Measurements from ENCODE around the gene GPR157. TPM values are rescaled to one million over a fixed set of nuclear protein-coding genes. Genes with fewer than 3 reads are reported as not detected.
"Not testable (repeated sequence)": the region's sequence is repeated elsewhere in the genome, so short reads cannot be mapped to it uniquely, and the experiment has no call there.

GPR157 gene
- polyA plus RNA-seq, 3 donors: 0.56 to 1.1 (median 0.72) TPM

DNA sequence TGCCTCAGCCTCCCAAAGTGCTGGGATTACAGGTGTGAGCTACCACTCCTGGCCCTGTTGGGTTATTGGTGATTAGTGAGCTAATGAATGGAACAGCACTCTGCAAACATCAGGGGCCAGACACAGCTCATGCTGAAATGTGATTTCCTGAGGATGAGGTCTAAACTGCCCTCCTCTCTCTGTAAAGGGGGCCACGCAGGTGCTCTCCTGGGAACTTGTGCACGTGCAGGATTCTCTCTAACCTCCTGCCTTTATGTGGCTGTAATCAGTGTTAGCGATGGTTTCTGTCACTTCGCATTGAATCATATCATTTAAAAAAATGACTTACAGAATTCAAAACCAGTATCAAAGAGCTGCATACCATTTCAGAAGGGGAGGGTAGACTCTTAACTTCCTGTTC is 3.6 kb downstream of the GPR157 start:
- Histone ChIP-seq H3K4me1 (ENCODE audit: control insufficient read depth in 1 of 2, insufficient read depth in 2 of 2, low read length in 2 of 2) (peaks cover 25 to 46% of the 10 kb centered on the region in 2 donors), H3K27ac (ENCODE audit: low read depth in 1 of 2, low read length in 2 of 2) (no peak overlapping the region), H4K20me1 (ENCODE audit: insufficient read depth, low read length) (no peaks in the 10 kb centered on the region), H3K36me3 (replicated peaks in 1 of 2; ENCODE audit: control insufficient read depth in 1 of 2, insufficient read depth in 2 of 2, low read length in 2 of 2) (no peaks in the 10 kb centered on the region), H2AFZ (ENCODE audit: insufficient read depth, low read depth, low read length, poor library complexity, severe bottlenecking) (no peak overlapping the region), H3K79me2 (ENCODE audit: insufficient read depth, low read length) (no peaks in the 10 kb centered on the region), H3K9ac (ENCODE audit: insufficient read depth, low read length, poor library complexity, severe bottlenecking) (no peak overlapping the region), H3K27me3 (ENCODE audit: control insufficient read depth in 2 of 2, insufficient read depth in 2 of 2, low read length in 2 of 2) (peaks cover 0 to 14% of the 10 kb centered on the region in 2 donors), H3K4me3 (replicated peaks in 1 of 3; ENCODE audit: low read depth in 2 of 3, low read length in 3 of 3) (no peak overlapping the region), H3K9me3 (replicated peaks in 1 of 2; ENCODE audit: control insufficient read depth in 1 of 2, insufficient read depth in 1 of 2, low read length in 2 of 2) (no peaks in the 10 kb centered on the region), H3K4me2 (replicated peaks; ENCODE audit: extremely low read depth, low read length, poor library complexity, severe bottlenecking) (no peak overlapping the region)
- peaks cover 0 to 4% of the 10 kb centered on the region in 2 donors for H3K36me3 Mint-ChIP-seq
- no CpG with 5 or more reads among the region's 4 CpGs for WGBS (ENCODE audit: insufficient coverage)
- no peak overlapping the region for H3K4me3 Mint-ChIP-seq
- DNase-seq: no peak
- no peak overlapping the region for H3K27ac Mint-ChIP-seq
- H3K4me1 Mint-ChIP-seq: peaks cover 37% of the 10 kb centered on the region
- peaks cover 7 to 10% (median 9%) of the 10 kb centered on the region in 3 donors for H3K27me3 Mint-ChIP-seq (ENCODE audit: low read depth in 3 of 3)
- peaks cover 0 to 5% (median 0%) of the 10 kb centered on the region in 7 donors for H3K9me3 Mint-ChIP-seq
- TF ChIP-seq, protein P1, sequence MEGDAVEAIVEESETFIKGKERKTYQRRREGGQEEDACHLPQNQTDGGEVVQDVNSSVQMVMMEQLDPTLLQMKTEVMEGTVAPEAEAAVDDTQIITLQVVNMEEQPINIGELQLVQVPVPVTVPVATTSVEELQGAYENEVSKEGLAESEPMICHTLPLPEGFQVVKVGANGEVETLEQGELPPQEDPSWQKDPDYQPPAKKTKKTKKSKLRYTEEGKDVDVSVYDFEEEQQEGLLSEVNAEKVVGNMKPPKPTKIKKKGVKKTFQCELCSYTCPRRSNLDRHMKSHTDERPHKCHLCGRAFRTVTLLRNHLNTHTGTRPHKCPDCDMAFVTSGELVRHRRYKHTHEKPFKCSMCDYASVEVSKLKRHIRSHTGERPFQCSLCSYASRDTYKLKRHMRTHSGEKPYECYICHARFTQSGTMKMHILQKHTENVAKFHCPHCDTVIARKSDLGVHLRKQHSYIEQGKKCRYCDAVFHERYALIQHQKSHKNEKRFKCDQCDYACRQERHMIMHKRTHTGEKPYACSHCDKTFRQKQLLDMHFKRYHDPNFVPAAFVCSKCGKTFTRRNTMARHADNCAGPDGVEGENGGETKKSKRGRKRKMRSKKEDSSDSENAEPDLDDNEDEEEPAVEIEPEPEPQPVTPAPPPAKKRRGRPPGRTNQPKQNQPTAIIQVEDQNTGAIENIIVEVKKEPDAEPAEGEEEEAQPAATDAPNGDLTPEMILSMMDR (IDR thresholded peaks at IDR 0.05): no peak
- intact Hi-C loops (cut with micrococcal nuclease): loop anchor here in 1 of 2 donors (5.0 kb wide), 1 partner anchor 112 kb away; no protein-coding TSS in a partner anchor

DNA sequence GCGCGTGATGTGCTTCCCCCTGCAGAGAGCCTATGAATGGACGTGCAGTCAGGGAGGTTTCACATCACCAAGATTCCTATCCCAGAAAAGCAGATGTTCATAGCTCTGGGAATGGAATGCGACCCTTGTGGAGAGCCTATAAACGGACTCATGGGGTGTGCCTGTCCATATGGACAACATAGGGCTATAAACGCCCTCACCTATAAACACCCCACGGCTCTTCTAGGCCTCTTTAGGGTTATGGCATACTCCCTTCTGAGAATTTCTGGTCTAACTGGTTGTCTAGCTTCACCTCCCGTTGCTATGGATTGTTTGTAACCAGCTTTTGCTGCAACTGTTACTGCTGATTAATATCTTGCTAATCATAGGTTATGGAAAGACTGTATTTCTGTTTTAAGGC is 4.5 kb downstream of the GPR157 start:
- DNase-seq; H3K9ac ChIP-seq (ENCODE audit: insufficient read depth, low read length, poor library complexity, severe bottlenecking); intact Hi-C loops (cut with micrococcal nuclease): not testable (repeated sequence)

DNA sequence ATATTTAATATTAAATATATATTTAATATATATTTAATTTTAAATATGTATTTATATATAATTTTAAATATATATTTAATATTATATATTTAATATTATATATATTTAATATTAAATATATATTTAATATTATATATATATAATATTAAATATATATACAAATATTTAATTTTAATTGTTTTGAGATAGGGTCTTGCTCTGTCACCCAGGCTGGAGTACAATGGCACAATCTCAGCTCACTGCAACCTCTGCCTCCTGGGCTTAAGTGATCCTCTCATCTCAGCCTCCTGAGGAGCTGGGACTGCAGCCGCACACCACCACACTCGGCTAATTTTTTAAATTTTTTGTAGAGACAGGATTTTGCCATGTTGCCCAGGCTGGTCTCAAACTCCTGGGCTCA is 5.2 kb downstream of the GPR157 start:
- not testable (repeated sequence) for DNase-seq

More for the DNA sequence above, 4.5 kb downstream of the GPR157 start:
- H3K27ac Mint-ChIP-seq; H3K4me2 ChIP-seq (replicated peaks; ENCODE audit: extremely low read depth, low read length, poor library complexity, severe bottlenecking); H3K4me3 ChIP-seq (replicated peaks in 1 of 3; ENCODE audit: low read depth in 2 of 3, low read length in 3 of 3); H3K9me3 Mint-ChIP-seq; H3K36me3 Mint-ChIP-seq; H2AFZ ChIP-seq (ENCODE audit: insufficient read depth, low read depth, low read length, poor library complexity, severe bottlenecking); H3K27ac ChIP-seq (ENCODE audit: low read depth in 1 of 2, low read length in 2 of 2); H3K4me3 Mint-ChIP-seq; H3K36me3 ChIP-seq (replicated peaks in 1 of 2; ENCODE audit: control insufficient read depth in 1 of 2, insufficient read depth in 2 of 2, low read length in 2 of 2); H4K20me1 ChIP-seq (ENCODE audit: insufficient read depth, low read length); H3K79me2 ChIP-seq (ENCODE audit: insufficient read depth, low read length); H3K9me3 ChIP-seq (replicated peaks in 1 of 2; ENCODE audit: control insufficient read depth in 1 of 2, insufficient read depth in 1 of 2, low read length in 2 of 2): not testable (repeated sequence)
- peaks cover 28 to 49% of the 10 kb centered on the region in 2 donors for H3K4me1 ChIP-seq (ENCODE audit: control insufficient read depth in 1 of 2, insufficient read depth in 2 of 2, low read length in 2 of 2)
- peaks cover 0 to 14% of the 10 kb centered on the region in 2 donors for H3K27me3 ChIP-seq (ENCODE audit: control insufficient read depth in 2 of 2, insufficient read depth in 2 of 2, low read length in 2 of 2)
- no CpG with 5 or more reads among the region's 8 CpGs for WGBS (ENCODE audit: insufficient coverage)
- Mint-ChIP-seq H3K4me1 (peaks cover 40% of the 10 kb centered on the region), H3K27me3 (ENCODE audit: low read depth in 3 of 3) (peaks cover 9 to 10% (median 9%) of the 10 kb centered on the region in 3 donors)

More for the DNA sequence above, 5.2 kb downstream of the GPR157 start:
- H3K27ac Mint-ChIP-seq; H3K79me2 ChIP-seq (ENCODE audit: insufficient read depth, low read length); H3K36me3 ChIP-seq (replicated peaks in 1 of 2; ENCODE audit: control insufficient read depth in 1 of 2, insufficient read depth in 2 of 2, low read length in 2 of 2); H3K4me3 Mint-ChIP-seq; H4K20me1 ChIP-seq (ENCODE audit: insufficient read depth, low read length); H3K27ac ChIP-seq (ENCODE audit: low read depth in 1 of 2, low read length in 2 of 2); H3K36me3 Mint-ChIP-seq; H3K4me2 ChIP-seq (replicated peaks; ENCODE audit: extremely low read depth, low read length, poor library complexity, severe bottlenecking); H3K9ac ChIP-seq (ENCODE audit: insufficient read depth, low read length, poor library complexity, severe bottlenecking); H3K9me3 Mint-ChIP-seq; H3K9me3 ChIP-seq (replicated peaks in 1 of 2; ENCODE audit: control insufficient read depth in 1 of 2, insufficient read depth in 1 of 2, low read length in 2 of 2); intact Hi-C loops (cut with micrococcal nuclease); H3K4me3 ChIP-seq (replicated peaks in 1 of 3; ENCODE audit: low read depth in 2 of 3, low read length in 3 of 3); H2AFZ ChIP-seq (ENCODE audit: insufficient read depth, low read depth, low read length, poor library complexity, severe bottlenecking): not testable (repeated sequence)
- H3K27me3 Mint-ChIP-seq (ENCODE audit: low read depth in 3 of 3): peaks cover 9 to 10% (median 9%) of the 10 kb centered on the region in 3 donors
- peaks cover 0 to 14% of the 10 kb centered on the region in 2 donors for H3K27me3 ChIP-seq (ENCODE audit: control insufficient read depth in 2 of 2, insufficient read depth in 2 of 2, low read length in 2 of 2)
- WGBS (ENCODE audit: insufficient coverage): 82% methylated on average over 2 of the region's 2 CpGs
- peaks cover 28 to 47% of the 10 kb centered on the region in 2 donors for H3K4me1 ChIP-seq (ENCODE audit: control insufficient read depth in 1 of 2, insufficient read depth in 2 of 2, low read length in 2 of 2)
- H3K4me1 Mint-ChIP-seq: peaks cover 43% of the 10 kb centered on the region
